Panc1 (cell line): ENCODE results near the gene PCCA.

Source experiments
- POLR2AphosphoS5 ChIP-seq: IDR thresholded peaks from 2 replicates; pipeline ENCODE4 v1.6.1; 2012; ENCODE audit warnings: mild to moderate bottlenecking, low read depth, low read length, moderate library complexity
- TCF7L2 ChIP-seq: IDR thresholded peaks from 2 replicates; pipeline ENCODE4 v1.6.1; 2011; ENCODE audit warnings: mild to moderate bottlenecking, low read depth, low read length, inconsistent platforms

DNA sequence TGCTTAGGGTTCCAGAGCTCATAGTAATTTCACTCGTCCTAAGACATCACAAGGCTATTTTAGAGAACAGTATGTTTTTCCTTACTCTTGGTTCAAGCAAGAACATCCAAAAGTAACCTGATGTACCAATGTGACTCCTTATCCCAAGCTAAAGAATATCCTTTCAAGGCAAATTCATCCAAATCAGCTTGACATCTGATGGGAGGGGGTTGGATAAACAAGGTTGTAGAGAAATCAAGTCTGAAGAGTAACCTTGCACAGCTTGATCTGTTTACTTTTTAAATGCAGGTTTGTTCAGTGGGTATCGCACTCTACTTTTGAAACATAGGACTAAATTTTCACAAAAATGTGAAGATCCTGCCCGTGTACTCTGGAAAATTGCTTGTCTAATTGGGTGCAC, 298.5 kb downstream of the PCCA start:
- TF ChIP-seq POLR2AphosphoS5: no peak
- no peak for TF ChIP-seq TCF7L2
